Adipose tissue (tissue), 3 donors: Measurements from ENCODE around the gene KLHL22. TPM values are rescaled to one million over a fixed set of nuclear protein-coding genes. Genes with fewer than 3 reads are reported as not detected.

Experiments
- H3K27ac ChIP-seq: one replicate; pipeline ENCODE4 v1.5.1; 2013; ENCODE audit warnings: low read depth, low read length
- WGBS, 3 donors: extraction: QIAGEN DNeasy Blood & Tissue Kit; methylation state at CpG; one replicate each; pipeline ENCODE4 v1.1.7; 2013; 5-methylcytosine and 5-hydroxymethylcytosine counted together
- polyA plus RNA-seq, 3 donors: library from polyadenylated mRNA; stranded (reverse); fragments of 200-250 nt; gene quantifications; one replicate each; pipeline ENCODE4 v1.2.3, GENCODE V29; 2013
- donor health status: healthy with polysubstance abuse.
- donor health status: Bipolar disorder and iron deficiency.
- donor health status: healthy.

The KLHL22 gene
- polyA plus RNA-seq, 3 donors = 10.2 to 17.6 (median 15.0) TPM

DNA sequence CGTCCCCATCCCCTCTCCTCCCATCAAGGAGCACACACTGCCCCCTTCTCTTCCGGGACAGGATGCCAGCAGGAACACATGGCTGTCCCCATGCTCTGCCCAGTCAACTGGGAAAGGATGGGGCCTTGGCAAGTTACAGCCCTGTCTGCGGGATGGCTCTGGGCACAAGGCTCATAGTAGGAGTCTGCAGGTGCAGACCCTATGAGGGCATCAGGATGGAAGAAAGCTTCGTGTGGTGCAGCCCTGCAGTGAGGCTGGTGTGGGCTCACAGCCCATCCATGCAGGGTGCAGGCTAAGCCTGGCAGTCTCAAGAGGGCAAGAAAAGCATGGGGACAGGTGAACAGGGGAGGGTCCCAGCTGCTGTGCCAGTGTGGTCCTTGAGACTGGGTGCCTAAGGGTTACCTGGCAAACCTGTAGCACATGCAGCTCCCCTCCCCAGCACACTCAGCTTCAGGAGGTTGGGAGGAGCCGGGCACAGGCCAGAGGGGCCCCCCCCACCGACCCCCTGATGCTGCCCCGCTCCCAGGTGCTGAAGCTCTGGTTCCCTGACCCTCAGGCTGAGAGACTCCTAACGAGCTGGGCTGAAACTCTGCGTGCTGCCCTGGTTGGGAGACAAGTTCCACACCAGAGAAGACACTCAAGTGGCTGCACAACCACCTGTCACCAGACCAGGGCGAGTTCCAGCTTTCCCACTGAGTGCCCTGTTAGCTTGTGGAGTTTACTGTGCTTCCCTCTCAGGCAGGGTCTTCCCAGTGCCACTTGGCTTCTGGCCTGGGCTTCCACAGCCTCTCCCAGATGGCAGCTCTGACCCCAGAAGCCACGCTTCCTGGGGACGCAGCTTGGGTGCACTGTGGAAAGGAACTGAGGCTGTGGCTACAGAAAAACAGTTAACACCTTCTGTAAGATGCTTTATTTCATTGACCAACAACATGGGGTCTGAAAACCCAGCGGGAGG is 54.7 kb downstream of the KLHL22 start:
- no peak overlapping the region for H3K27ac ChIP-seq
- WGBS, 3 donors = 75 to 81% (median 76%) methylated on average over 13 of the region's 13 CpGs

DNA sequence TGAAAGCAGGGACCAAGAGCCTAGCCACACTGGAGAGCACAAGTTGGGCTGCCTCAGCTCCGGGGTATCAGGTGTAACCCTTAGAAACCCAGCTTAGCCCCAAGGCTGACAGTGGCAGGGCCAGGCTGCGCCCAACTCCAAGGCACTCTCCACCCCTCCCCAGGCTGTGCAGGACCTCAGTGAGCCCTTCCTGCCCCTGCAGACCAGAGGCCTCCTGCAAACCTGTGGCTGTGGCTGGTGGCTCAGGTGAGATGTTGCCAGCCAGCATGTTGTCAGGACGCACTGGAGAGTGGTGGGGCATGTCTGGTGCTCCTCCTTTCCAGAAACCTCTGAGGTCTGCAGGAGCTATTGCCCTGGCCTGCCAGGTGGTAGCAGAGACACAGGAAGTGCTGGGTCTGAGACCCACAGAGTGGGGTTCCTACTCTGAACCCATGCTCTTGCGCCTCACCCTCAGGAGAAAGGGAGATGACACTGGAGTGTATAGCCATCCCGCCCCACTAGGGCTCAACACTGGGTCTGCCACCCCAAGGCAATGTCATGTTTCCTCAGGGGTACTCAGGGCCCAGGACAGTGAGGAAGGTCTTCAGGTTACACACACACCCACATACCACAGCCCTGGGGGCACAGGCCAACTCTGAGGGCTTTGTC is 55.5 kb downstream of the KLHL22 start:
- H3K27ac ChIP-seq = no peak overlapping the region
- 94 to 100% (median 97%) methylated on average over 5 of the region's 5 CpGs for WGBS, 3 donors

DNA sequence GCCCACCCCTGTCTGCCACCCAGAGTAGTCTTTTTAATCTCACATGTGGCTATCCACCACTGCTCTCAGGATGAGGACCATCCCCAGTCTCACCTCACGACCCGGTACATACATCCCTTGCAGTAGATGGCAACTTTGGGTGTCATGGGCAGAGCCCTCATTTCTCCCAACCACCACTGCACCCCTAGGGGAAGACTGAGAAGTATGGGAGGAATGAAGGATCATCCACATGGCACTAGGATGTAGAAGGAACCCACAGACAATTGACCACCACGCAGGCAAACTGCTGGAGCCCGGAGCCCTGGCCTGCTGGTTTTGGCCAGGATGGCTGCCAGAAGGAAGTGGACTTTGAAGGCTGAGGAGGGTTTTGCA is 56.1 kb downstream of the KLHL22 start:
- H3K27ac ChIP-seq = no peak overlapping the region
- WGBS, 3 donors = 91 to 95% (median 93%) methylated on average over 4 of the region's 4 CpGs

DNA sequence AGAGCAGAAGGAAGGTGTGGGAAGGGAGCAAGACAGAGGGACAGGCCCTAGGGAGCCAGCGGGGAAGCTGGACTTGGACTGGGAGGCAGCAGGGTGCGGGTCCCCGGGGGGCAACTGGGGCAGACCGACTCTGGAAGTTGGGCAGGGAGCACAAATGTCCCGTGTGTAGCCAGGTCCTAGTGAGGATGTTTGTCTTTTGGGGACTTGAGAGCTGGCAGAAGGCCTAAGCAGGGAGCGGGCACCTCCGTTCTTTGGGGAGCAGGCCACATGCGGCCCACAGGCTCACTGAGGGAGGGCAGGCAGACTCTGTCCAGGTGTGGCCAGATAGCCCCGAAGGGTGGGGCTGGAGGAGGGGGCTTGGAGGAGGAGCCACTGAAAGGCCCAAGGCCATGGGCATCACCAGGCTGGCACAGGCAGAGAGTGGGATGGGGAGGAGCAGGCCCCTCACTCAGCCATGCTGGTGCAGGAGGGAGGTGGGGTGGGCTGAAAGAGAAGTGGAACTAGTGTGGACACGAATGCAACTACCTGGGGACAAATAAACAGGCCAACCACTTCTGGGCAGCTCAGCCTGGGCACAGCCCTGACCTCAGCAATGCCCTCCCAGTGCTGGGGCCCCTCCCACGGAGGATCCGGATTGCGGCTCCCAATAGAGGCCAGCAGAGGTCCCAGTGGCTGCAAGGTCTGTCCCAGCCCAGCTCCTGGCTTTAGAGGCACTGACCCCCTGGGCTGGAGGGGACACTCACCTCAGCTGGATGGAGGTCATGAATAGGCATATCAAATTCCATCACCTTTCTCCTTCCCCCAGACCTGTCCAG is 56.7 kb downstream of the KLHL22 start:
- WGBS, 3 donors = 58 to 67% (median 66%) methylated on average over 13 of the region's 13 CpGs
- H3K27ac ChIP-seq = no peak overlapping the region

DNA sequence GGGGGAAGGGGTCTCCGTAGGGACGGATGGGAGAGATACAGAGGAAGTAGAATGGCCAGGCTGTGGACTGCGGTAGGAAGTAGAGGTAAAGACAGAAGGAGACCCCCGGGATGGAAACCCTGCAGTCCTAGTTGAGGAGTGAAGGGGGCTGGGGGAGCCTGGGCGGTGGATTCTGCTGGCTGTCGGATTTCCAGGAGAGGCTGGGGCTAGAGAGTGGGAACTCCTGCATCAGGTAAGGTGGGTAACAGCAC is 57.2 kb downstream of the KLHL22 start:
- no peak overlapping the region for H3K27ac ChIP-seq
- WGBS, 3 donors = 31 to 39% (median 34%) methylated on average over 6 of the region's 6 CpGs

DNA sequence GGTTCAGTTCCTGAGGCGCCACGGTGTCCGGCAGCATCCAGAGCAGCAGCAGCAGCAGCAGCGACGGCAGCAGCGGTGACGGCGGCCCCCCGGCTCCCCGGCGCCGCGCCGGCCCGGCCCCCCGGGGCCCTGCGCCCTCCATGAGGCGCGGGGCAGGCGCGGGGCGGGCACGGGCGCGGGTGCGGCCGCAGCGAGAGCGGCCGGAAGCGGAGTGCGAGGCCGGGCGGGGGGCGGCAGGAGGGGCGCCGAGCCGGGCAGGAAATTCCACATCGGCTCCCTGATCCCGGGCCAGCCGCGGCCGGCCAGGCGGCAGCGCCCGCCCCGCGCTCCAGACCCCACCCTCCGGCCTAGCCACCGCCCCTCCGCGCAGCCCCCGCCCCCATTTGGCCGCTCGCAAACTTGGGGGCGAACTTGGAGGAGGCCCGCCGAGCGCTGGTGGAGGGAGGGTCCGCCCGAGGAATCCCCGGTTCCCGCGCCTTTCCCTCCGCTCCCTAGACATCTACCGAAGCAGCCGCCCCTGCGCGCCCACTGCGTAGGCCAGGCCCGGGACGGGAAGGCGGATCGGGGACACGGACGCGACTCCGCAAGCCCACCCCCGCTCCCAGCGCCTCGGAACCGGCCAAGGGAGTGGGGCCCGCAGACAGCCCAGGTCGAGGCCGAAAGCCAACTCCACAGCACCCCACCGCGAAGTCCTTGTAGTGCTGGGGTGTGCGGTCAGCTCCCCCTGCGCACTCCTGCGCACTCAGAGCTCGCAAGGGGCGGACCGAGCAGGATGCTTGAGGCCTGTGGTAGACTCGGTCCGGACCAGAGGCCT is 57.8 kb downstream of the KLHL22 start, which contains the start of gene SCARF2:
Gene SCARF2 (minus strand): TSS at position 213 of the 814 bp plus-strand sequence. CDS start 71 bp downstream, at position 142.
- WGBS, 3 donors = 1 to 3% (median 3%) methylated on average over 65 to 91 of the region's 95 CpGs
- peak within 1 kb of the TSS; percentile 29 for H3K27ac ChIP-seq

DNA sequence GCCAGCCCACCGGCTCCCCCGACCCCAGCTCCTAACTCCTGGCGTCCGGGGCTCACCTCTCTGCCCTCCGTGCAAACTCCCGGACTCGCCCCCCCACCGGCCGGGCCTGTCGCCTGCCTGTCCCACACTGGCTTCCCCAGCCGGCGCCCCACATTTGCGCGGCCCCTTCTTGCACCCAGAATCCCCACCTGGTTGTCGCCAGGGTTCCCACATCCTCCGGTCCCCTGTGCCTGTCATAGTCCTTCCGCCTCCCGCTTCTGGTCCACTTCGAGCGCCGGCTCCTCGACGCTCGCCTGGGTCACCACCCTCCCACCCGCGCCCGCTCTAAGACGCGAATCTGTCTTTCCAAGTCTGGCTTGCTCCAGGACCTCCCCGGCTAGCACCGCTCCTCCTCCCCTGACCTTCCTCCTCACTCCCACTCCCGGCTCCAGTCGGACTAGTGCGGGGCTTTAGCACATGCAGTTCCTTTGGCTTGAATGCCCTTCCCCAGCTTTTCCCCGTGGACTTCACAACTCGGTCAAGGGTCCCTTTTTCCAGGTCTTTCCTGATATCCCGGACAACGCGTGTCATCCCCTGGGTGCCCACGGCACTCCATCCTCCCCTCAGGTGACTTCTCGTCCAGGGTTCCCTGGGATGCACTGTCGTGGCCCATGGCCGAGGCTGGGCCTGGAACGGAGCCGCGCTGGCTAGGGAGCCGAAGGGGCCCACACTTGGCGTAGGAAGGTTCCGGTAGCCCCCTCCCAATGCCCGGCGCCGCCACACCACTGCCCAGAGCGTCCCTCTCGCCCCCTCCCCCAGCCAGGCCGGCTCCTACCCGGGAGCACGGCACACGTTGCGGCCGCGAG is 58.6 kb downstream of the KLHL22 start:
- 1 to 2% (median 1%) methylated on average over 50 to 61 of the region's 61 CpGs for WGBS, 3 donors
- peak overlapping the region; percentile 29 for H3K27ac ChIP-seq

DNA sequence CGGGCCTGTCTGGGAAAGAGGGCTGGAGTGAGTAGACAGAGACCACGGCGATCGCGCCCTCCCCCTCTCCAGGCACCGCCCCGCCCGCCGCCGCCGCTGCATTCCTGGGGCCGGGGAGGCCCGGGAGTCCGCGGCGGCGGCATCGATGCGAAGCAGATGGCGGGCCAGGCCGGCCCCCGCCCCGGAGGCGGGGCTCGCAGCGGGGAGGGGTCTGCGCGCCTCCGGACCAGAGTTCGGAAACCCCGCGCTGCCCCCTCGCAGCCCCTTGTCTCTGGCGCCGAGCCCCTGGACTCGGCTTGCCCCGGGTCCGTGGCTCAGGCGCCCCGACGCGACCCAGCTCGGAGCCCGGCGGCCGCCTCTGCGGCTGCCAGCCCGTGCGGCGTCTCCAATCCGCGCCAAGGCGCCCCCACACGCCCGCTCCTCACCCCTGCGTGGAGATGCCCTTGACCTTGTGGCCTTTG is 59.3 kb downstream of the KLHL22 start:
- H3K27ac ChIP-seq = no peak overlapping the region
- 1 to 2% (median 1%) methylated on average over 39 to 56 of the region's 56 CpGs for WGBS, 3 donors

DNA sequence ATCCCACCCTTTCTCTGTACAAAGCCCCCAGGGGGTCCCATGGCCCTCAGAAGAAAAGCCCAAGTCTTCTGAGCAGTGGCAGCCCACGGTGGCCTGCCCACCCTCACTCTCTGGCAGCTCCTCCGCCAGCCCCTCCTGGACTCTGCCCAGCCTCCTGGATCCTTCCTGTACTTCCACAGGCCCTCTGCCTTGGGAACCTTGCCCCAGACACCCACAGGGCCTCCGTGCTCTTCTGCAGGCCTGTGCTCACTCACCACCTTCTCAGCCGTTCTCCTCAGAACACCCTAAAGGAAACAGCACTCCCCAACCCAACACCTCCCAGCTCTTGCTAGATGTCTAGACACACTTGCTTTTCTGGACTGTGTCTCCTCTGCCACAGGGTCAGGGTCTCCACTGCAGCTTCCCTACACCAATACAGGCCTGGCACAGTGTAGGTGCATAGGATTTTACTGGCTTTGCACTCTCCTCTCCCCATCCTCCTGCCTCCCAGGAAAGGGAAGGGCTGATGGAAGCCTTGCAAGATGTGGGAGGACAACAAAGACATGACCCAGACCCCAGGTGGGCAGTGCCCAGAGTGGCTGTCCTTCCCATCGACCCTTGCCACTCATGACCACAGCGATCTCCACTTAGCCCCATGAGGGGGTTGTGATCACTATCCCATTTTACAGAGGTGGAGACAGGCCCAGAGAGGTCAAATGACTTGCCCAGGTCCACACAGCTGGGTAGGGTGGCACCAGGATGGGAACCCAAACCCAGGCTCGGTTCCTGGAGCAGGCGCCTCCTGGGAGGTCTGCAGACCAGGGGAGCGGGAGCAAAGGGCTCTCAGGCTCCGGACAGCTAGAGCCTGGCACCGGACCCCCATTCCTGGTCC is 59.9 kb downstream of the KLHL22 start:
- 56 to 71% (median 67%) methylated on average over 10 to 11 of the region's 11 CpGs for WGBS, 3 donors
- no peak overlapping the region for H3K27ac ChIP-seq

DNA sequence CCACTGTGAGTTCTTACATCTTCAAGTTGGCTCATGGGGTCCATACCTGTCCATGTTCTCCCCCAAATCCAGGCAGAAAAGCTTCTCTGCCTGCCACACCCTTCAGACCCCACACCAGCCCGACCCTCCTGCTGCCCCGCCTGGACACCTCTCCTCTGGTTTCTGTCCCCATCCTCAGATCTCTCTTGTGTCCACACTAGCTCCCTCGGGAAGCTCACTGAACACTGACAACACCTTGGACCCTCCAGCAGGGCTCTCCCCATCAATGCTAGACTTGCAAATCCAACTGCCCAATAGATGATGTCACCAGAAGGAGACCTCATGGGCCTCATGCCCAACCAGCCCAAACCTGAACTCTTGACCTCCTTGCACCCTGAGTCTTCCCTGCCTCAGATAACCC is 60.8 kb downstream of the KLHL22 start:
- H3K27ac ChIP-seq = no peak overlapping the region
- WGBS, 3 donors = 93 to 98% (median 98%) methylated on average over 3 of the region's 3 CpGs

DNA sequence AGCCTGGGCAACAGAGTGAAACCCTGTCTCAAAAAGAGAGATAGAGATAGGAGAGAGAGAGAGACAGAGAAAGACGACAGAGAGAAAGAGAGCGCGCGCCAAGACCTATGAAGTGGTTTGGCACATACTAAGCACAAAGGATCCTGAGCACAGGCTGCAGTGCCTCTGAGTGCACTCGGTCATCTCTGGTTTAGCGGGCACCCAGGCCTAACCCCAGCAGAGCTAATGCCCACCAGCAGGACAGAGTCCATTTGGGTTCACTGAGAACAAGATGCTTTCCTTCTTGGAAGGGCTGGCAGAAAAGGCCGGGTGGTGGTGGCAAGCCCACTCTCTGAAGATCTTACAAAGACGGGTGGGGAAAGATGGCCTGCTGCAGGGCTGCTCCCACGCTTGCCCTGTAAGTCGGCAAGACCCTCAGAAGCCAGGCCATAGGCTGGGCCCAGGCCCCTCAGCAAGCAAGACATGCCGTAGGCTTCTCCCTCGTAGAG is 61.3 kb downstream of the KLHL22 start:
- H3K27ac ChIP-seq = no peak overlapping the region
- WGBS, 3 donors = 94 to 96% (median 94%) methylated on average over 12 of the region's 12 CpGs

DNA sequence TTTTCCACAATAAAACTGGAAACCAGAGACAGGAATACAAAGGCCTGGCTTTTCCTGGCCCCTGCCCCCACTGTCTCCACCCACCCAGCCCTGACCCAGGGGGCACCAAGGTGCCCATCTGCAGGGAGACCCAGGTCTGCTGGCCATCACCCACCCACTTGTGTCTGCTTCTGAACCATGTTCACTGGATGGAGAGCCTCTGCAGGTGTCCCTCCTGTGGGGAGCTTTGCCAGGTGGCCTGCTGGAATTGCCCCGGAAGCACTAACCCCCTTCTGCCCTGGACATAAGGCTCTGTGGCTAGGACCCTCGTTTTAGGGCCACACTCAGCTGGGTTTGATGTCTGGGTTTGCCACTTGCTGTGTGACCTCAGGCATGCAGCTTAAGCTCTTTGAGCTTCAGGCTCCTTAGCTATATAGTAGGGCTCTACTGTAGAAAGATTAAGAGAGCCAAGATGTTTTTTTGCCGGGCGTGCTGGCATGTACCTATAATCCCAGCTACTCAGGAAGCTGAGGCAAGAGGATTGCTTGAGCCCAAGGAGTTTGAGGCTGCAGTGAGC is 61.8 kb downstream of the KLHL22 start:
- 73 to 85% (median 81%) methylated on average over 4 of the region's 4 CpGs for WGBS, 3 donors
- H3K27ac ChIP-seq = no peak overlapping the region

DNA sequence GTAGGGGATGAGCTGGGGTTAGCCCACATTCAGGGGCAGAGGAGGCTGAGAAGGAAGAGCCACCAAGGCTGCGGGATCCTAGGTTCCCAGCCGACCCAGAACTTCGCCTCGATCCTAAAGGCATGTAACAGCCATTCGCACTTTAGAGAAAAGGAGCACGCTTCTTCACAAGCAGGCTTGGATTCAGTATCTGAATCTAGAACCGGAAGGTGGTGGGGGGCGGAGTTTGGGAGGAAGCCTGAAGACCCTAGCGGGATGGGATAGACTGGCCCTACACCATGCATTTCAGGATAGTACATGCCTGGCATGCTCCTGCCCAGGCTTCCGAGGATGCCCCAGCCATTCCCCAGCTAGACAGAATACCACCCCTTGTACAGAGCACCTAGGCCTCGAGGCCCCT is 62.4 kb downstream of the KLHL22 start:
- 93% methylated on average over 11 of the region's 11 CpGs for WGBS, 3 donors
- no peak overlapping the region for H3K27ac ChIP-seq

DNA sequence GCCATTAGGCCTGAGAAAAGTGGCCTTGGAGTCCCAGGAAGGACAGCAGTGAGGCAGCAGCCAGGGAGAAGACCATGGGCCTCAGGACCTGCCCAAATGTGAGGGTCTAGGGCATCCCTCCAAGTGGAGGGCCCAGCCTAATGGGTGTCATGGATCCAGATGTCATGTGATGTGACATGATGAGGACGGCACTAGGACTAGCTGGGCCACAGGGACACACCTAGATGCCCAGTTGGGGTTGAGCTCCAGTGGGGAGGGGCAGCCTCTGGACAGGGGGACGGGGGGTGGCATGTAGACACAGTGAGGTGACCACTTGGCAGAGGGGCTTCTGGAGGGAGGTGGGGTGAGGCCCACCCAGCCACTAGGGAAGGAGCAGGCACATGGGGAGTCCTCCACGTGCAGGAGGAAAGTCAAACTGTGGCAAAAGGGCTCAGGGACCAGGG is 63.3 kb downstream of the KLHL22 start:
- 79 to 86% (median 84%) methylated on average over 3 of the region's 3 CpGs for WGBS, 3 donors
- no peak overlapping the region for H3K27ac ChIP-seq

DNA sequence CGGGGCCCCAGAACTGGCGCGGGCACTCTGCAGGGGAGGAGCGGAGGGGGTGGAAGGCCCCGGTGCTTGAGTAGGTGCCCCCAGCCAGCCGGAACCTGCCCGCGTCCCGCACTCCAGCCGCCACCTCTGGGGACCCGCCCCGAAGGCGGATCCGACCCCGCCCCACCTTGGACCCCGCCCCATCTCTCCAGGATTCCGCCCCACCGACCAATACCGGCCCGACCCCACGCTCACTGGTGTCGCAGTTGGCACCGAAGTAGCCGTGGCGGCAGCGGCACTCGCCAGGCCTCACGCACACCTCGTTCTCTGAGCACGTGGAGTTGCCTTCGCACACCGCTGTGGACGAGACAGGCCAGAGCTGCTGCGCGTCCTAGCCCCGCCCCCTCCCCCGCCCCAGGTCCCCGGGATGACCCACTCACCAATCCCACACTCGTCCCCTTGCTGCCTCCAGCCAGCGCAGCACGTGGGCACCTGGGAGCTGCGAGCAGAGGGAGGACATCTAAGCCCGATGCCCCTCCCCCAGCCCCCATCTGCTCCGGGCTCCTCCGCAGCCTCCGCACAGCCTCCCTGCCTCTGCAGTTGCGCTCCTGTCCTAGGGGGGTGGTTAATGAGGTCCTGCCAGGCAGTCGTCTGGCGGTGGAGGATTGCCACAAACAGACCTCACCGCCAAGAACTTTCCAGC is 63.9 kb downstream of the KLHL22 start:
- 39 to 64% (median 49%) methylated on average over 37 to 50 of the region's 50 CpGs for WGBS, 3 donors
- no peak overlapping the region for H3K27ac ChIP-seq
